ENCODE data around the gene BYSL.

BYSL gene

DNA sequence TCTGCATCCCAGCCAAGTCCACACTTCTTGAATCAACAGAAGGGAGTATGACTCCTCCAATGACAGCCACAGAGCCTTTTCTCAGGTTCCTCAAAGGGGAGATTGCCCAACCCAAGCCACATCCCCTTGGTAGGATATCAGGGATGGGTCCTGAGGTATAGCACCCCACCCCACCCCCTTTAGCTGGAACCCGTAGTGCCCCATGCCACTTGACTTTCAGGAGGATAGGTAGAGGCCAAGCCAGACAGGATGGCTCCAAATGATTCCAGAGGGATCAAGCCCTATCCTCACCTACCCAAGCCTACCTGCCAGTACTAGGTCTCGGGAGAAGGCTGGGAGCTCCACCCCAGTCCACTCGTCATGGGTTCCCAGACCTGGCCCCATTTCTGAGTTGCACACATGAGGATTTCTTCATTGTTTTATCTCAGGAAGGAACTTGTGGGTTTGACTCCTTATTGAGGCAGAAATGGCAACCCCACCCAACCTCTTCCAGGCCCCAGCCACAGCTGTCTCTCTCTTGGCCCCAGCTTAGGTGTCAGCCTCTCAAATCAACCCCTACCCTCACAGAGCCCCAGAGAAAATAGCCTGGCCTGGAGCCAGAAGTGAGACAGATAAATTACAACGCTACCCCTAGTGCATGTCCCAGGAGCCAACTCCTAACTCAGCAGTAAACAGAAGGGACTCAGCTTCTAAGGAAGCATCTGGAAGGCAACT lies 16.7 kb downstream of the BYSL start:
- Mint-ChIP-seq H3K4me1 (peaks cover 61% of the 10 kb centered on the region), H3K9me3 (no peaks in the 10 kb centered on the region), H3K4me3 (peak overlapping the region; percentile 31 to 95 (median 93)), H3K36me3 (ENCODE audit: low read depth) (peaks cover 17% of the 10 kb centered on the region), H3K27ac (peak overlapping the region; percentile 91 to 100 (median 99)), H3K27me3 (ENCODE audit: low read depth) (no peaks in the 10 kb centered on the region)
- TF ChIP-seq, protein P1, sequence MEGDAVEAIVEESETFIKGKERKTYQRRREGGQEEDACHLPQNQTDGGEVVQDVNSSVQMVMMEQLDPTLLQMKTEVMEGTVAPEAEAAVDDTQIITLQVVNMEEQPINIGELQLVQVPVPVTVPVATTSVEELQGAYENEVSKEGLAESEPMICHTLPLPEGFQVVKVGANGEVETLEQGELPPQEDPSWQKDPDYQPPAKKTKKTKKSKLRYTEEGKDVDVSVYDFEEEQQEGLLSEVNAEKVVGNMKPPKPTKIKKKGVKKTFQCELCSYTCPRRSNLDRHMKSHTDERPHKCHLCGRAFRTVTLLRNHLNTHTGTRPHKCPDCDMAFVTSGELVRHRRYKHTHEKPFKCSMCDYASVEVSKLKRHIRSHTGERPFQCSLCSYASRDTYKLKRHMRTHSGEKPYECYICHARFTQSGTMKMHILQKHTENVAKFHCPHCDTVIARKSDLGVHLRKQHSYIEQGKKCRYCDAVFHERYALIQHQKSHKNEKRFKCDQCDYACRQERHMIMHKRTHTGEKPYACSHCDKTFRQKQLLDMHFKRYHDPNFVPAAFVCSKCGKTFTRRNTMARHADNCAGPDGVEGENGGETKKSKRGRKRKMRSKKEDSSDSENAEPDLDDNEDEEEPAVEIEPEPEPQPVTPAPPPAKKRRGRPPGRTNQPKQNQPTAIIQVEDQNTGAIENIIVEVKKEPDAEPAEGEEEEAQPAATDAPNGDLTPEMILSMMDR (IDR thresholded peaks at IDR 0.05; ENCODE audit: unreplicated experiment in 3 of 3) = no peak

DNA sequence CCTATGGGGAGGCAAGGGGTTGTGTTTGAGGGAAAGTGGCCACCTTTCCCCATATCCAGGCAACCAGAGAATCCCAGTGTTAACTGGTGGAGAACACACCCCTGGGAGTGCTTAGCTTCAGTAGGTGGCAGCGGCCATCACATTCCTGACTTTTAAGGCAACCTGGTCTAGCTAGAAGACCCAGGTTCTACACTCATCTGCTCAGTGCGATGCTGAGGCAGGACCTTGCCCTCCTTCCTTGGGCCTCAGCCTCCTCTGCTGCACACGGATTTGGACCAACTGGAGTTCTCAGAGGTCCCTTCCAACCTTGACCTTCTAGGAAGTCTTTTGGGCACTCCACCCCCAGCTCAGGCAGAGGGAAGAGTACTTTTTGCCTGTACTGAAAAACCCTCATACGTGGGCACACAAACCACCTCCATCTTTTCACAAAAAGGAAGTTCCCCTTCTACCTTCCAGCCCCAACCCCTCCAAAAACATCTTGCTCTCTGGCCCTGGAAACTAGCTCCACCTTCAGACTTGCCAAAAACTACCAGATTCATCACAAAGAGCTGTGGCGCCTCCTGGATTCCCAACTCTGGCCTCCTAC lies 17.4 kb downstream of the BYSL start:
- no peaks in the 10 kb centered on the region for H3K9me3 Mint-ChIP-seq
- TF ChIP-seq, protein P1 (IDR thresholded peaks at IDR 0.05; ENCODE audit: unreplicated experiment in 3 of 3) = no peak
- no peaks in the 10 kb centered on the region for H3K27me3 Mint-ChIP-seq (ENCODE audit: low read depth)
- peaks cover 15% of the 10 kb centered on the region for H3K36me3 Mint-ChIP-seq (ENCODE audit: low read depth)
- H3K4me1 Mint-ChIP-seq = peaks cover 61% of the 10 kb centered on the region
- H3K4me3 Mint-ChIP-seq = peak overlapping the region; percentile 90 to 95 (median 93)
- H3K27ac Mint-ChIP-seq = peak overlapping the region; percentile 91 to 100 (median 99)

DNA sequence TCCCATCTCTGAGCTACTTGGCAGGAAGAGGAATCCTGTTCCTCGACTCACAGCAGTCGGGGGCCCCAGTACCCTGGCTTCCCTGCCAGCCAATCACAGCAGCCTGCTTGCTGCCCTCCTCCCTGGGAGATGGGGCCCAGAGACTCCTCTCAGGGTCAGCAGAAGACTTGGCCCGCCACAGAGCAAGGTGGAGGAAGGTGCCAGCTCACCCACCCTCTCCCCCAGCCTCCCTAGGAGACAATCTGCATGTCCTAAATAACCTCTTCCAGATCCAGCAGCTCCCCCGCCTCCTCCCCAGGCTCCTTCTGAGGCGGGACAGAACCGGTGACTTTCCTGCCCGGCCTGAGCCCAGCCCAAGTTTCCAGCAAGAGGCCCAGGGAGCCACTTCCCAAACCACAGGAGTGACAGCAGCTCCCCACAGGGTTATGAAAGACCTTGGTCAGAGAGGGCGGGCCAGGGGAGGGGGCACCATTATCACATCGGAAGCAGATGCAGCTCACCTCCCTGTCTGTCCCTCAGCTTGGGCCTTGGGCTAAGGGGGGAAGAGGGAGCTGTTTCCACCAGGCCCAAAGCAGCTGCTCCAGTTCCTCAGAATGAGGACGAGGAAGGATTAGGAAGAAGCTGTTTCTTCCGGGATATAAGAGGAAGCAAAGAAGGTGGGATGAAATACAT lies 18.0 kb downstream of the BYSL start:
- Mint-ChIP-seq H3K9me3 (no peaks in the 10 kb centered on the region), H3K27ac (peak overlapping the region; percentile 91 to 100 (median 99)), H3K4me1 (peaks cover 61% of the 10 kb centered on the region), H3K4me3 (peak overlapping the region; percentile 90 to 95 (median 93)), H3K36me3 (ENCODE audit: low read depth) (peaks cover 13% of the 10 kb centered on the region), H3K27me3 (ENCODE audit: low read depth) (no peaks in the 10 kb centered on the region)
- TF ChIP-seq, protein P1 (IDR thresholded peaks at IDR 0.05; ENCODE audit: unreplicated experiment in 3 of 3) = no peak

DNA sequence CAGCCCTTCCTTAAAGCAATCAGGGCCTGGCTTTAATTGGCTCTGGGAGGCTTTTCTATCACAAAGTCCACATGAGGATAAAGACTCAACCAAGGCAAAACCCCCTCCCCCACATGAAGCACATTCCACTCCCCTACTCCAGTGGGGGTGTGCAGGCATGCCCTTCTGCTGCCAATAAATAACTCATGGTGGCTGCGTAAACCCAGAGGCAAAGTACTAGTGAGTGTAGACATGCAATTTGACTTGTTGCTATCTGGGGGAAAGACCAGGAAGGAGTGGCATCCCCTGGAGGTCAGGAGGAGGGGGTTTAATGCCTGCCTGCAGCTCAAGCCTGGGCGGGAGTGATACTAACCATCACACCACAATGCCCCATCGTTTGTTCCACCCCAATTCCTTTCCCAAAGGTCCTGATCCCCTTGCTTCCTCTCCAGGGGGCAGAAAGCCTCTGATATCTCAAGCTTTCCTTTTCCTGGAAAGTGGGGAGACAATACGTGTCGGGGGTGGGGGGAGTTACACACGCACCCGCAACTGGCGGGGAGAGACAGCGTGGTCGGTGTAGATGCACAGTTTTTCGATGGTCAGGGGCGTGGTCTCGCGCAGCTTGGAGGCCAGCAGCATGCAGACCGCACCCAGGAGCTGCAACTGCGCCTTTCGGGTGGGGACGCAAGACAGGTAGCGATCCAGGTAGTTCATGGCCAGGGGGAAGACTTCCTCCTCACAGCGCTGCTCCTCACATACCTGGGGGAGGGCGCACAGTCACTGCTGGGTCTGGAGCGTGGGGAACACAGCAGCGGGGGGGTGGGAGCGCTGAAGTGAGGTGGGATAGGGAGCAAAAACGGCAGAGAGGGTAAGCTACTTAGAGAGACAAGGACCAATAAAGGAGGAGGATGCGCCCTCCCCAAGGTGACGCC lies 18.8 kb downstream of the BYSL start:
- Mint-ChIP-seq H3K36me3 (ENCODE audit: low read depth) (peaks cover 7% of the 10 kb centered on the region), H3K9me3 (no peaks in the 10 kb centered on the region), H3K4me3 (peak overlapping the region; percentile 90 to 95 (median 93)), H3K27ac (peak overlapping the region; percentile 91 to 100 (median 99)), H3K27me3 (ENCODE audit: low read depth) (no peaks in the 10 kb centered on the region), H3K4me1 (peaks cover 53% of the 10 kb centered on the region)
- TF ChIP-seq, protein P1 (IDR thresholded peaks at IDR 0.05; ENCODE audit: unreplicated experiment in 3 of 3) = no peak

DNA sequence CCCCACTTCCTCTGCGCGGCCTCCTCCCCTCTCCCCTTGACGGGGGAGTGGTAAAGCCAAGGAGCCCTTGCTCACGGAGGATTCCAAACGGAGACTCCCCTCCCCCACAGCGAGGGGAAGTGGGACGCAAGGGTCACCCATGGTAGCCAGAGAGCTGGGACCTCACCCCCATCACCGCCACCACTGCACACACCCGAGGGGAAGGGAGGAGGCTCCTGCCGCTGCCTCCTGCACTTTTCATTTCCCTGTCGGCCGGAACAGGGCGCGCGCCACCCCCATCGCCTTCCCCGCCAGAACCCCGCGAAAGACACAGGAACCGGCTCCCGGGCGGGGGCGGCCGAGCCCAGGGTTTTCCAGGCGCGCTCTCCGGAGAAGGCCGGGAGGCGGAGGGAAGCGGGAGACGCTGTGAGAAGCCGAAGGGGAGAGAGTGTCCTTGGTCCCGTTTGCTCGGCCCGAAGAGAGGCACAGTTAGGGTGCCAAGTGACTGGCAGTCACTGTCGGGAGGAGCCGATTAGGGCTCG lies 19.5 kb downstream of the BYSL start:
- peaks cover 50% of the 10 kb centered on the region for H3K4me1 Mint-ChIP-seq
- peak overlapping the region; percentile 90 to 95 (median 93) for H3K4me3 Mint-ChIP-seq
- peak overlapping the region; percentile 91 to 100 (median 99) for H3K27ac Mint-ChIP-seq
- H3K27me3 Mint-ChIP-seq (ENCODE audit: low read depth) = no peaks in the 10 kb centered on the region
- TF ChIP-seq, protein P1 (IDR thresholded peaks at IDR 0.05; ENCODE audit: unreplicated experiment in 3 of 3) = no peak
- H3K36me3 Mint-ChIP-seq (ENCODE audit: low read depth) = peaks cover 7% of the 10 kb centered on the region
- no peaks in the 10 kb centered on the region for H3K9me3 Mint-ChIP-seq

All from nephron (organoid).